Activated CD4-positive, alpha-beta memory T cell treated with anti-CD3 and anti-CD28 coated beads for 36 hours (primary cell): ENCODE measurements around the gene RAB3IL1. TPM values are rescaled to one million over a fixed set of nuclear protein-coding genes. Genes with fewer than 3 reads are reported as not detected.

Source experiments
- CTCF ChIA-PET: fragments of 350-600 bp; sonication (Branson Sonifier 250); formaldehyde crosslinking; loops from one replicate; lab custom pipeline; 2021; ENCODE audit warnings: antibody characterized with exemption, inconsistent platforms; lab: Charles Lee
- POLR2A ChIA-PET: fragments of 350-600 bp; sonication (Branson Sonifier 250); formaldehyde crosslinking; loops from one replicate; lab custom pipeline; 2021; ENCODE audit warnings: antibody characterized with exemption; lab: Charles Lee
- DNase-seq: peaks from one replicate; pipeline ENCODE4 v3.0.0-alpha.2; 2020
- H3K27ac Mint-ChIP-seq: one replicate; pipeline ENCODE4 v1.8.0; 2021; ENCODE audit warnings: mixed read lengths
- H3K27me3 Mint-ChIP-seq: one replicate; pipeline ENCODE4 v1.8.0; 2021; ENCODE audit warnings: mixed read lengths
- H3K36me3 Mint-ChIP-seq: one replicate; pipeline ENCODE4 v1.8.0; 2021; ENCODE audit warnings: mixed read lengths
- H3K4me1 Mint-ChIP-seq: one replicate; pipeline ENCODE4 v1.8.0; 2021; ENCODE audit warnings: low read depth, mixed read lengths
- H3K4me3 Mint-ChIP-seq: one replicate; pipeline ENCODE4 v1.8.0; 2021; ENCODE audit warnings: mild to moderate bottlenecking, mixed read lengths
- H3K9me3 Mint-ChIP-seq: one replicate; pipeline ENCODE4 v1.8.0; 2021; ENCODE audit warnings: mixed read lengths
- intact Hi-C: fragments of 100-400 bp; cut with micrococcal nuclease; formaldehyde crosslinking; loops from one replicate; pipeline ENCODE4 v1.15.1; 2023
- total RNA-seq, 2 experiments: library from RNA; stranded (reverse); gene quantifications; one replicate each; pipeline ENCODE4 v1.2.3, GENCODE V29; 2021

The RAB3IL1 gene
- total RNA-seq, 2 experiments from 2014 or later: 0.10 to 0.21 TPM

DNA sequence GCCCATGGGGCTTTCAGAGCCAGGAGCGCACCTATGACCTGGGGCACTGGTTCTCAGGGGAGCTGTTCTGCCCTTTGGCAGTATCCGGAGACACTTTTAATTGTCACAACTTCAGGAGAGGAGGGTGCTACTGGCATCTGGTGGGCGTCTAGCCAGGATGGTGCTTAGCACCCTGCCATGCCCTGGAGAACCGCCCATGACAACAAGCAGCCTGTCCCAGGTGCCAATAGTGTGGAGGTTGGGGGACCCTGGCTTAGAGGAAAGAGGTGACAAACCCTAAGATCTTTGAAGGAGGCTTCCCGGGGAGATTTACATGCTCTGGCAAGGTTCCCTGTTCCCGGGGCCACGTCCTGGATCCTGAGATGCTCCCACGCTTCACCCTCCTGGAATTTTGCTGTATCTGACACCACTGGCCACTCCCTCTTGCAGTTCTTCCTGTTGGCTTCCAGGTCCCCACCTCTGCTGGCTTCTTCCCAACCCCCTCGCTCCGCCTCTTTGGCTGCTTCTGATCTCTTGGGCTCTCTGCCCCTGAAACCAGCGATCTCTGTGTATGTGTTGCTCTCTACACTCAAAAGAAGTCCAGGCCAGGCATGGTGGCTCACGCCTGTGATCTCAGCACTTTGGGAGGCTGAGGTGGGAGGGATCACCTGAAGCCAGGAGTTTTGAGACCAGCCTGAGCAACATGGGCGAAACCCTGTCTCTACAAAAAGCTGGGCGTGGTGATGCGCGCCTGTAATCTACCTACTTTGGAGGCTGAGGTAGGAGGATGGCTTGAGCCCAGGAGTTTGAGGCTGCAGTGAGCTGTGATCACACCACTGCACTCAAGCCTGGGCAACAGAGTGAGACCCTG, 57.1 kb downstream of the RAB3IL1 start:
- POLR2A ChIA-PET: no interaction called here
- Mint-ChIP-seq H3K4me1 (no peaks in the 10 kb centered on the region), H3K9me3 (no peaks in the 10 kb centered on the region), H3K27ac (no peak overlapping the region), H3K27me3 (no peaks in the 10 kb centered on the region), H3K36me3 (peaks cover 8% of the 10 kb centered on the region), H3K4me3 (no peak overlapping the region)
- no peak for DNase-seq
- CTCF ChIA-PET: no interaction called here
- intact Hi-C loops: no loop called here

DNA sequence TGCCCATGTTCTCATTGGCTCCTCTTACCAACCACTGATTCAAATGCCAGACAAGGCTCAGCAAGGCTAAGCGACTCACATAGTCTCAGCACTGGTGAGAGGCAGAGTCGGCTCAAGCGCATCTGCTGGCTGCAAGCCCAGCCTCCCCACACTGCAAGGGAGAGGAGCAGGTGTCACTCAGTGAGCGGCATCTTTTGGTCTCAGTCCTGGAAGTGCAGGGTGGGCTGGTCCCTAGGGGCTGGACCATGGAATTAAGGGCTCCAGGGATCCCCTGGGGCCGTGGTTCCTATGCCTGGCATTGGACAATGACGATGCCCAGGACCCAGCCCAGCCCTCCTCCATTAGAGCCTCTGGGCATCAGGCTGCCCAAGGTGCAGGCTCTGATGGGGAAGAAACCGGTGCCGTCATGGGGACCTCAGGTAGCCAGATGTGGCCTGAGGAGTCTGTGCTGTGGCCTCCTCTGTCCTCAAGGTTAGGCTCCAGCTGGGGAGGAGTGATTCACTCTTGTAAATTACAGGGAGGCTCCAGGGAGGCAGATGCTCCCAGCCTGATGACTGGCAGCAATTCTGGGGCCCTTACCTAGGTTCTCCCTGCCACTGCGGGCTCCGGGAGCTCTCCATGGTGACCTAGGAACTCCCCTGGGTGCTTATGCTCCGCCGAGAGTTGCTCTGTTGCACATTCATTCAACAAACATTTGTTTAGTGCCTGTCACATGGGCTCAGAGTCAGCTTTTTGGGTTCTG, 61.3 kb downstream of the RAB3IL1 start:
- Mint-ChIP-seq H3K4me3 (no peak overlapping the region), H3K27ac (no peak overlapping the region), H3K36me3 (peaks cover 4% of the 10 kb centered on the region), H3K27me3 (no peaks in the 10 kb centered on the region), H3K4me1 (no peaks in the 10 kb centered on the region), H3K9me3 (no peaks in the 10 kb centered on the region)
- POLR2A ChIA-PET: no interaction called here
- DNase-seq: no peak
- CTCF ChIA-PET: no interaction called here
- intact Hi-C loops: no loop called here

DNA sequence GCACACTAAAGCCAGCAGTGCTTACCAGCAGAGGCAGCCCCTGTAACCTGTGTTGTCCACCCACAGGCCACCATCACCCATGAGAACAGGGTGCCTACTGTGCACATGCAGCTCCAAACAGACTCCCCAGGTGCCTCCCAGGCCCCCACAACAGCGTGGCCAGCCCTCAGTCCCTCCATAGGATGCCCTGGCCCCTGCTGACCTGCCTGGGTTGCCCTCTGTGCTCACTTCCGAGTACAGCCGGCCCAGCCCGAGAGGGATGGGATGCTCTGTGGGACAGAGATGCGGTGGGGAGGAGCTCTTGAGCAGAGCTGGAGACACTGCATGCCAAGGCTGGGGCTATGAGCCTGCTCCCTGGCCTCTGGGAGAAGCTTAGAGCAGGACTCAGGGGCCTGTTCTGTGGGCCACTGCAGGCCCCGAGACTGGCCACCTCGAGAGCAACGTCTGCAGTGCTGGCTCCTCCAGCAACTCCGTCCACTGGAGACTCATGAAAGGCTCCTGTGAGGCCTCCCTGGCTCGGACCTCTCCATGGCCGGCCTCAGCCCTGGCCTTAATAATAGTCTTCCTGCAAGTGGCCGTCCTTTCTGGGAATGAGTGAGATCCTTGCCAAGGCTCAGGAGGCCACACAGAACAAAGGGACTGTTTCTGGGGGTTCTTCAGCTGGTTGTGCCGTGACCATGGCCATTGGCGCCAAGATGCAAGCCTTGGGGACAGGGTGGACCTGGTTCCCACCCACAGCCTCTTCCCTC, 62.2 kb downstream of the RAB3IL1 start:
- ChIA-PET POLR2A (no interaction called here), CTCF (interaction anchor here (1.2 kb wide), 1 partner anchor 227 kb away, joined by 3 read pairs; no protein-coding TSS in a partner anchor)
- no peak for DNase-seq
- Mint-ChIP-seq H3K27me3 (no peaks in the 10 kb centered on the region), H3K4me3 (no peak overlapping the region), H3K36me3 (peaks cover 4% of the 10 kb centered on the region), H3K4me1 (no peaks in the 10 kb centered on the region), H3K9me3 (no peaks in the 10 kb centered on the region), H3K27ac (no peak overlapping the region)
- intact Hi-C loops: no loop called here

DNA sequence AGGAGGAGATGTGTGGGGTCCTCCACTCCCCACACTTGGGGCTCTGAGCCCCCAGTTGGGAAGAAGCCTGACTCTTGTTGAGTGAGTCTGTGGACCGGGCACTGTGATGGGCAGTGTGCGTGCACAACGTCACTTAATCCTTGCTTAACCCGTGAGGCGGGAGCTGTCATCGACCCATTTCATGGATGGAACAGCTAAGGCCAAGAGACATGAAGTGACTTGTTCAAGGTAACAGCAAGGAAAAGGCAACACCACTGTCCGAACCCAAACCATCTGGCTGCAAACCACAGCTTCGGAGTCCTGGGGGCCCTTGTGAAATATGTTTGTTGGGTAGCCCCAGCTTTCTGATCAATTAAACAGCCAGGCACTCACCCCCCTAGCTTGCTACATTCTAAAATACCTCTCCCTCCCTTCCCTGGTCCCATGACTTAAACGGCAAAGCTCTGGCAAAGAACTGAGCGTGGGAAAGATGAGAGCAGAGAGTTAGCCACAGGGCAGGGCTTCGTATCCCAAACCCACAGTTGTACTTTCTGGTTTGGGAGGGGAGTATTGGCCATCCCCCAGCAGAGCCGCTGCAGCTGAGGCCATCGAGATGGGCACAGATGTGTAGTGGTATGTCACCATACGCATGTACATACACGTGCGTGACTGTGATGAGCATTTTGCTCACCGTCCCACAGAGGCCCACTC, 63.0 kb downstream of the RAB3IL1 start:
- H3K4me3 Mint-ChIP-seq: no peak overlapping the region

DNA sequence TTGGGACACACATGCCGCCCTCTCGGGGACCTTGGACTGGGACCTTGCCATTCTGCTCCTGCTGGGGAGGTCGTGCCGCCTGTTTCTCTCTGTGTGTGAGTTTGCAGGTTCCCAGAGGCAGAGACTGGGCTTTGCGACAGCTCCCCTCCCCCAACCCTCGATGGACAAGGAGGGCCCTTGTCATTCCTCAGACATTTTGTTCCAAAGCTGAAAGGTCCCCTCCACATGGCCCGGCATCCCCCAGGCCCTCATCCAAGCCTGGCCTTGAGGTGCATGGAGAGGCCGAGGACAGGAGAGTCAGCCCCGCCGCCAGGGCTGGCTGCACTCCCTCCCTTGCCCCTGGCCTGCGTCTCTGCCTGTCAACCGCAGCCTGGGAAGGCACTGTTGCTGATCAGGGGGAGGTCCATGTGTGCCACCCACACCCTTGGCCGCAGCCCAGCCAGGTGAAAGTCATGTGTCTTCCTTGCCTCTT, 63.6 kb downstream of the RAB3IL1 start:
- ChIA-PET POLR2A (no interaction called here), CTCF (interaction anchor here (1.2 kb wide), 1 partner anchor 228 kb away, joined by 3 read pairs; no protein-coding TSS in a partner anchor)
- H3K4me1 Mint-ChIP-seq: no peaks in the 10 kb centered on the region
- no peaks in the 10 kb centered on the region for H3K27me3 Mint-ChIP-seq
- no peak overlapping the region for H3K27ac Mint-ChIP-seq
- DNase-seq: no peak
- H3K4me3 Mint-ChIP-seq: no peak overlapping the region
- H3K9me3 Mint-ChIP-seq: no peaks in the 10 kb centered on the region
- no peaks in the 10 kb centered on the region for H3K36me3 Mint-ChIP-seq
- intact Hi-C loops: no loop called here

More for the DNA sequence above, 63.0 kb downstream of the RAB3IL1 start:
- Mint-ChIP-seq H3K27me3 (no peaks in the 10 kb centered on the region), H3K9me3 (no peaks in the 10 kb centered on the region), H3K36me3 (peaks cover 2% of the 10 kb centered on the region), H3K27ac (no peak overlapping the region), H3K4me1 (no peaks in the 10 kb centered on the region)
- ChIA-PET POLR2A (no interaction called here), CTCF (interaction anchor here (1.2 kb wide), 1 partner anchor 228 kb away, joined by 3 read pairs; no protein-coding TSS in a partner anchor)
- no peak for DNase-seq
- intact Hi-C loops: no loop called here

DNA sequence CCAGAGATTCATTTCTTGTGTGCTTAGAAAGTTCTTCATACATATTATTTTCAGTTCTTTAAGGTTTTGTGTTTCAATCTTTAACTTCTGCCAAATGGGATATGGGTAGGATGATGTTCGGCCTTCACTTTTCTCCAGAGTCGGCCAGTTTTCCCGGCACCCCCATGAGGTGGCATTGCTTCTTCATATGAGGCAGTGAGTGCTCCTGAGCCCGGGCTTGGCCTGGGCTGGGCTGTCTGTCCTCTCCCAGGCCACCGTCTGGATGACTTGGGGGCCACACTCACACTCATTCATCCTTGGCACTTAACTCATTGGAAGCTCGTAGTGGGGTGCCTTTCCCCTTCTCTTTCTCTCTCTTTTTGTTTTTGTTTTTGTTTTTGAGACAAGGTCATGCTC, 65.5 kb downstream of the RAB3IL1 start:
- H3K27ac Mint-ChIP-seq: no peak overlapping the region
- no peak for DNase-seq
- H3K27me3 Mint-ChIP-seq: no peaks in the 10 kb centered on the region
- intact Hi-C loops: no loop called here
- ChIA-PET POLR2A (no interaction called here), CTCF (no interaction called here)
- no peak overlapping the region for H3K4me3 Mint-ChIP-seq
- H3K4me1 Mint-ChIP-seq: no peaks in the 10 kb centered on the region
- no peaks in the 10 kb centered on the region for H3K9me3 Mint-ChIP-seq
- no peaks in the 10 kb centered on the region for H3K36me3 Mint-ChIP-seq

DNA sequence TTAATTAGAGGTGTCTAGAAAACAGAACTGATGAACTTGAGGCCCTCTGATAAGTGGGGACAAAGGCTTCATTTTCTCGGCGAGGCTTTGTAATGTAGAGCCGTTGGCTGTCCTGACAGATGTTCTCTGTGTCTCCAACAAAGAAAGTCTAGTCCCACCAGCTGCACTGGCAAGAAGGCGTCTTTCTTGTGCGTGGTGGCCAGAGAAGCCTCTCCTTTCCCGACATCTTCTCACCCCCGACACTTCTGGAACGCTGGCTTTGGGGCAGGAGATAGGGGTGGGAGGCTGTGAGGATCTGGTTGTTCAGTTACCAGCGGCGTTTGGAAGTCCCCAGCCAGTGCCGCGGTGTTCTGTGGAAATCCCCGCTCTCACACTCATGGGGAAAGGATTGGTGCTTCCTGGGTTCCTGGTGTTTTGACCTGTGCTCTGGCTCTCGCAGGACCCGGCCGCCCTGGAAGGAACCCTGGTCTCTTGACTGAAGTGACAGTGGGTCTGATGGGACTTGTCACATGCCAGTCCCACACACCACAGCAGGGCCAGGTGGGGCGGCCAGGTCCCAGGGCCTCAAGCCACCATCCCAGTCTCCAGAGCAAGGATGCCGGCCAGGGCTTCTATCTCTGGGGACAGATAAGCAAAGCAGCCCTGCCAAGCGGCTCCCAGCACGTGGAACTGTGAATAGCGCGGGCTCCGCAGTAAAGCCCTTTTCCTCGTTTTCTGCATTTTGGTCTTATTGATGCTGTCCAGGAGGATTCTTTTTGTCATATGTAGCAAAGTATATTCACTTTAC, 66.1 kb downstream of the RAB3IL1 start:
- no peaks in the 10 kb centered on the region for H3K9me3 Mint-ChIP-seq
- ChIA-PET CTCF (no interaction called here), POLR2A (no interaction called here)
- no peak overlapping the region for H3K4me3 Mint-ChIP-seq
- H3K36me3 Mint-ChIP-seq: no peaks in the 10 kb centered on the region
- no peak for DNase-seq
- no peaks in the 10 kb centered on the region for H3K27me3 Mint-ChIP-seq
- H3K27ac Mint-ChIP-seq: no peak overlapping the region
- H3K4me1 Mint-ChIP-seq: no peaks in the 10 kb centered on the region
- intact Hi-C loops: no loop called here

DNA sequence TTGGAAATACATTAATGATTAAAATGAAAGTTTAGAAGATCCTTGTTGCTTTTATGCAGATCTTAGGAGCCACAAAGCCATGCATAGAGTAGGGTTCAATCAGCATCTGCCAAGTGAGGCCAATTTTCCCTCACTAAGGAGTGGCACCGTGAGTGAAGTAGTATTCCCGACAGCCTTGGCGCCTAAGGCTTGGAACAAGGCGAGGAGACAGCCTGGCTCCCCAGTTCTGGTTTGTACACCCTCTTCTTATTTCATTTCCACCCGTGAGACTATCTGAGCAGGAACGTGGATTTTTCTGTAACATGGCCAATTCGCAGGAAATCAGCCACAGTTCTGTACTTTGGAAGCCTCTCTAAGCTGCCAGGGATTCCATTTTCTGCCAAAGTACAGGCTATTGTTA, 66.7 kb downstream of the RAB3IL1 start:
- H3K4me1 Mint-ChIP-seq: no peaks in the 10 kb centered on the region
- no peaks in the 10 kb centered on the region for H3K9me3 Mint-ChIP-seq
- CTCF ChIA-PET: no interaction called here
- H3K36me3 Mint-ChIP-seq: peaks cover 2% of the 10 kb centered on the region
- H3K4me3 Mint-ChIP-seq: no peak overlapping the region
- H3K27me3 Mint-ChIP-seq: no peaks in the 10 kb centered on the region
- POLR2A ChIA-PET: no interaction called here
- intact Hi-C loops: no loop called here
- H3K27ac Mint-ChIP-seq: no peak overlapping the region
- DNase-seq: no peak

DNA sequence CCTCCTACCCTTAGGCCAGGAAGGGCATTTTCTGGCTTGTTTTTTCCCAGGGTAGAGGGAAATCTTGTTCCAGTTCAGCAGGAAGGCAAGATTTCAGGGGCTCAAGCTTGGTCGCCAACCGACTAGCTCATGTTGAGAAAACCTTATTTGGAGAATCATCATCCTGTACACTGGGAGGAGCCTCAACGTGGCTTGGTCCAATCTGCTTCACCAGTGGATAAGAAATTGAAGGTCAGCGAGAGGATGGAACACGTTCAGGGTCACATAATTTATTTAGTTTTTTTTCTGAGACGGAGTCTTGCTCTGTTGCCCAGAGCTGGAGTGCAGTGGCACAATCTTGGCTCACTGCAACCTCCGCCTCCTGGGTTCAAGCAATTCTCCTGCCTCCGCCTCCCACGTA, 68.7 kb downstream of the RAB3IL1 start:
- ChIA-PET CTCF (no interaction called here), POLR2A (interaction anchor here (0.6 kb wide), 1 partner anchor 43 kb away, joined by 3 read pairs; no protein-coding TSS in a partner anchor)
- no peak for DNase-seq
- intact Hi-C loops: no loop called here
- no peaks in the 10 kb centered on the region for H3K27me3 Mint-ChIP-seq
- no peaks in the 10 kb centered on the region for H3K9me3 Mint-ChIP-seq
- H3K4me1 Mint-ChIP-seq: no peaks in the 10 kb centered on the region
- no peak overlapping the region for H3K27ac Mint-ChIP-seq
- H3K36me3 Mint-ChIP-seq: peaks cover 3% of the 10 kb centered on the region
- H3K4me3 Mint-ChIP-seq: no peak overlapping the region

DNA sequence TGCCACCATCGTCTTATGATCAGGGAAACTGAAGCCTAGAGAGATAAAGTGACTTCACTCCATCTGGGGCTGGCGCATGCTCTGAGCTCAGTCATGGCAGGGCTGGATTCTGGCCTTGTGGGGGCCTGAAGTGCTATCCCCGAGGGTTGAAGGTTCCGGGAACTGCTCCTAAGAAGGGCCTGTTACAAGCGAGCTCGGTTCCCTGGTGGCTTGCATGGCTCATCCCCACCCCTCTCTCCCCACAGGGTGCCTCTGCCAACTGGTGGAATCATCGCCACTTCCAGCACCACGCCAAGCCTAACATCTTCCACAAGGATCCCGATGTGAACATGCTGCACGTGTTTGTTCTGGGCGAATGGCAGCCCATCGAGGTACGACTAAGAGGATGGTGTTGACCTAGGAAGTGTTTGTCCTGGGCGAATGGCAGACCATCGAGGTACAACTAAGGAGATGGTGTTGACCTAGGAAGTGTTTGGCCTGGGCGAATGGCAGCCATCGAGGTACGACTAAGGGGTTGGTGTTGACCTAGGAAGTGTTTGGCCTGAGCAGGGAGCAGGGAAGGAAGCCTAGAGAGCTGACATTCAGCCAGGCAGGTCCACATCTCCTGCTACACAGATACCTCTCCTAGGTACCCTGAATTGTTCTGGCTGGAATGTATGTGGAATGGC, 69.3 kb downstream of the RAB3IL1 start:
- Mint-ChIP-seq H3K9me3 (no peaks in the 10 kb centered on the region), H3K27me3 (no peaks in the 10 kb centered on the region), H3K4me3 (no peak overlapping the region), H3K36me3 (peaks cover 5% of the 10 kb centered on the region), H3K4me1 (no peaks in the 10 kb centered on the region), H3K27ac (no peak overlapping the region)
- no peak for DNase-seq
- POLR2A ChIA-PET: no interaction called here
- intact Hi-C loops: no loop called here
- CTCF ChIA-PET: no interaction called here
